ENCODE results near the gene GLCCI1. TPM values are rescaled to one million over a fixed set of nuclear protein-coding genes. Genes with fewer than 3 reads are reported as not detected.

Gene GLCCI1
- total and polyA plus RNA-seq, 10 donors = 9.1 to 53.2 (median 42.6) TPM

DNA sequence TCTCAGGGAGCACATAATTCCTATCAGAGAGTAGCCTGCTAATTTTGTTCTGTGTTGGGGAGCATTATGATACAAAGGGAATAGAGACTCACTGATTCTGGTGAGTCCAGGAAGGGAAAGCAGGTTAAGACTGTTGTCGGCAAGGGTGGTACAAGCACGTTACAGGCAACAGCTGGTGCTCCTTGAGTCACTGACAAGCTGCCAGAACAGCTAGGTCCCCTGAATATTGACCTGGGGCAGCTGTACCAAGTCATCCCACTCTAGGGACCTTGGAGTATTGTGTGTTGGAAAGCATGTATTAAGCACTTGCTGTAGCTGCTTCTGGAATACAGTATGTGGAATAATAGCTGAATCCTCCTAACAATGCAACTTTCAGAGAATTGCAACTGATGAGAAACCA lies 37.0 kb upstream of the GLCCI1 start:
- Histone ChIP-seq H3K27ac (no peak overlapping the region), H3K4me1 (no peaks in the 10 kb centered on the region), H3K9me3 (no peaks in the 10 kb centered on the region), H3K4me3 (no peak overlapping the region), H3K27me3 (replicated peaks in 1 of 7) (no peaks in the 10 kb centered on the region), H3K36me3 (no peaks in the 10 kb centered on the region)
- no peak for DNase-seq
- intact Hi-C loops (cut with DNase I; ENCODE audit: low total_unique reads) = no loop called here
- no peak for TF ChIP-seq POLR2A (IDR thresholded peaks at IDR 0.05)
- TF ChIP-seq POLR2AphosphoS5 (IDR thresholded peaks at IDR 0.05) = no peak
- TF ChIP-seq, protein P1, sequence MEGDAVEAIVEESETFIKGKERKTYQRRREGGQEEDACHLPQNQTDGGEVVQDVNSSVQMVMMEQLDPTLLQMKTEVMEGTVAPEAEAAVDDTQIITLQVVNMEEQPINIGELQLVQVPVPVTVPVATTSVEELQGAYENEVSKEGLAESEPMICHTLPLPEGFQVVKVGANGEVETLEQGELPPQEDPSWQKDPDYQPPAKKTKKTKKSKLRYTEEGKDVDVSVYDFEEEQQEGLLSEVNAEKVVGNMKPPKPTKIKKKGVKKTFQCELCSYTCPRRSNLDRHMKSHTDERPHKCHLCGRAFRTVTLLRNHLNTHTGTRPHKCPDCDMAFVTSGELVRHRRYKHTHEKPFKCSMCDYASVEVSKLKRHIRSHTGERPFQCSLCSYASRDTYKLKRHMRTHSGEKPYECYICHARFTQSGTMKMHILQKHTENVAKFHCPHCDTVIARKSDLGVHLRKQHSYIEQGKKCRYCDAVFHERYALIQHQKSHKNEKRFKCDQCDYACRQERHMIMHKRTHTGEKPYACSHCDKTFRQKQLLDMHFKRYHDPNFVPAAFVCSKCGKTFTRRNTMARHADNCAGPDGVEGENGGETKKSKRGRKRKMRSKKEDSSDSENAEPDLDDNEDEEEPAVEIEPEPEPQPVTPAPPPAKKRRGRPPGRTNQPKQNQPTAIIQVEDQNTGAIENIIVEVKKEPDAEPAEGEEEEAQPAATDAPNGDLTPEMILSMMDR (IDR thresholded peaks at IDR 0.05 in 8 of 11, conservative IDR thresholded peaks at IDR 0.05 in 3 of 11) = no peak
- 87 to 95% (median 90%) methylated on average over 2 of the region's 2 CpGs for WGBS, 5 donors

DNA sequence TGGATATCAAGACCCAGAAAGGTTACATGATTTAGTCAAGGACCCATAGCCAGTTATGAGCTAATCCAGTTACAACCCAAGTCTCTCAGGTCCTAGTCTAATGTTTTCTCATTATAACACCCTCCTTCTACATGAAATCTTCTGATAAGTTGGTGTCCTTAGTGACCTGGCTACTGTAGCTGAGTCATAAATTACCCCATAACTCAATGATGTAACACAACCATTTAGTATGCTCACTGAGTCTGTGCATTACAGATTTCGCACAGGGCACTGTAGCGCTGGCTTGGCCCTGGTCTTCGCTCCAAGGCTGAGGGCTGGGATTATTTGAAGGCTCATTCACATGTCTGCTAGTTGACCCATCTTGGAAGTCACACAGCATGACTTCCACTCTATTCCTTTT lies 36.0 kb upstream of the GLCCI1 start:
- H3K9me3 ChIP-seq = no peaks in the 10 kb centered on the region
- intact Hi-C loops (cut with DNase I; ENCODE audit: low total_unique reads) = no loop called here
- H3K4me1 ChIP-seq = no peaks in the 10 kb centered on the region
- no peak overlapping the region for H3K4me3 ChIP-seq
- 89 to 99% (median 98%) methylated on average over 3 of the region's 3 CpGs for WGBS, 5 donors
- H3K36me3 ChIP-seq = no peaks in the 10 kb centered on the region
- TF ChIP-seq POLR2AphosphoS5 (IDR thresholded peaks at IDR 0.05) = no peak
- no peak overlapping the region for H3K27ac ChIP-seq
- H3K27me3 ChIP-seq (replicated peaks in 1 of 7) = no peaks in the 10 kb centered on the region
- DNase-seq = no peak

DNA sequence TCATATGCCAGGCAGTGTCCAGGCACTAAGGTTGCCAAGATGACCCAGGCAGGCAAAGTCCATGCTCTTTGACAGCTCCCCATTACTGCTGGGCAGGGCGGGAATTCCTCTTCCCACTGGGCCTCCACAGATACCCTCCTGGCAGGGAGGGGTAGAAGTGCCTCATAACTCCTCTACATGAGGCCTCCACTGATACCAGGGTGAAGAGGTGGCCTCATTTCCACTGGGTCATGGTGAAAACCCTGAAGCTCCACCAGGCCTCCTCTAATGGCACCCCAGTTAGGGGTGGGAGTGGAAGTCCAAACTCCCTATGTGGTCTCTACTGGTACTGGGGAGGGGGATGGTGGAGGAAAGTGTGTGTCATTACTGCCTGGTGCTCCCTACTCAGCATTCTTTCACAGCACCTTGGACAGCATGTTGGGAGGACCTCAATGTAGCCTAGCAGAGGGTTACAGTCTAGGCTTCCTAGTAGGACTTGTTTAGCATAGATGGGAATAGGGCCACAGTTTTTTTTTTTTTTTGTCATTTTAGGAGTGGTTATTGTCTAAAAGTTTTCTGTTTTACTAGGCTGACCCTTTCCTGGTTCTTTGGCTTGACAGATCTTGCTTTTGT lies 34.6 kb upstream of the GLCCI1 start:
- intact Hi-C loops (cut with DNase I; ENCODE audit: low total_unique reads) = no loop called here
- 88 to 100% (median 94%) methylated on average over 1 of the region's 1 CpG for WGBS, 5 donors
- TF ChIP-seq POLR2AphosphoS5 (IDR thresholded peaks at IDR 0.05) = no peak
- TF ChIP-seq POLR2A (IDR thresholded peaks at IDR 0.05) = no peak
- TF ChIP-seq, protein P1 (IDR thresholded peaks at IDR 0.05 in 8 of 11, conservative IDR thresholded peaks at IDR 0.05 in 3 of 11) = no peak
- Histone ChIP-seq H3K4me3 (no peak overlapping the region), H3K27me3 (replicated peaks in 1 of 7) (no peaks in the 10 kb centered on the region), H3K36me3 (no peaks in the 10 kb centered on the region), H3K4me1 (no peaks in the 10 kb centered on the region), H3K27ac (no peak overlapping the region), H3K9me3 (no peaks in the 10 kb centered on the region)
- DNase-seq = no peak

DNA sequence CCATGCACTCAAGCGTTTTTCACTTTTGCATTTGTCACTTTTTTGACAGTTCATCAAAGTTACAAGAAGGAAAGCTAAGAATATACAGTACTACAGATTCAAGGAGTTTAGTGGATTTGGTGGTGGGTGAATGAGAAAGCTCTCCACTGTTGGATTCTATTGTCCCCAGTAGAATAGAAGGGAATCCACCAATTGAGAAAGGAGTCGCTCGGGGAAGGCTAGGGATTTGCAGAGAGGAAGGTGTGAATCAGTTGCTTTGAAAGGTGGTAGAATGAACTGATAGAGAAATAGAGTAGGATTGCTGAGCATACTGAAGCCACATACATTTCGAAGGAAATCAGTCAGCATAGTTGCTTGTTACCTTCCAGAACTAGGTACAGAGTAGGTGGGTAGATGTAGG lies 33.7 kb upstream of the GLCCI1 start:
- H3K27ac ChIP-seq = no peak overlapping the region
- WGBS, 5 donors = 88 to 96% (median 95%) methylated on average over 4 of the region's 4 CpGs

More for the DNA sequence above, 33.7 kb upstream of the GLCCI1 start:
- H3K36me3 ChIP-seq = no peaks in the 10 kb centered on the region
- intact Hi-C loops (cut with DNase I; ENCODE audit: low total_unique reads) = no loop called here
- DNase-seq = no peak
- H3K9me3 ChIP-seq = no peaks in the 10 kb centered on the region
- no peaks in the 10 kb centered on the region for H3K27me3 ChIP-seq (replicated peaks in 1 of 7)
- H3K4me1 ChIP-seq = no peaks in the 10 kb centered on the region
- no peak overlapping the region for H3K4me3 ChIP-seq
- TF ChIP-seq, protein P1 (IDR thresholded peaks at IDR 0.05 in 8 of 11, conservative IDR thresholded peaks at IDR 0.05 in 3 of 11) = no peak
- TF ChIP-seq POLR2A (IDR thresholded peaks at IDR 0.05) (no peak), POLR2AphosphoS5 (IDR thresholded peaks at IDR 0.05) (no peak)

All from spleen (tissue), 11 donors.